ENCODE measurements around the gene SLC25A40.

The SLC25A40 gene

GRCh38 chr7:87818336-87818735 is 57.8 kb downstream of the SLC25A40 start:
- Histone ChIP-seq H3K27me3 (ENCODE audit: insufficient read depth, low read length) (no peaks in the 10 kb centered on the region), H3K4me3 (ENCODE audit: low read depth, low read length, poor library complexity, severe bottlenecking) (no peak overlapping the region), H3K9ac (ENCODE audit: low read length) (no peak overlapping the region), H3K27ac (ENCODE audit: low read depth, low read length, poor library complexity, severe bottlenecking) (no peak overlapping the region), H4K20me1 (ENCODE audit: insufficient read depth, low read length) (no peaks in the 10 kb centered on the region), H3K9me2 (ENCODE audit: low read depth, low read length) (no peaks in the 10 kb centered on the region), H3K4me1 (ENCODE audit: insufficient read depth, low read length, severe bottlenecking) (no peaks in the 10 kb centered on the region), H3K79me2 (ENCODE audit: insufficient read depth, low read length) (no peaks in the 10 kb centered on the region), H3K9me3 (ENCODE audit: low read length) (no peaks in the 10 kb centered on the region), H2AFZ (ENCODE audit: low read length) (no peak overlapping the region), H3K4me2 (ENCODE audit: low read length) (no peak overlapping the region), H3K36me3 (ENCODE audit: insufficient read depth, low read length) (no peaks in the 10 kb centered on the region), H3F3A (ENCODE audit: insufficient read depth, low read length) (no peaks in the 10 kb centered on the region)
- TF ChIP-seq EZH2 (IDR thresholded peaks at IDR 0.05; ENCODE audit: borderline replicate concordance, low read length) (no peak), CTCF (IDR thresholded peaks at IDR 0.05; ENCODE audit: low read length) (no peak)

- Histone ChIP-seq H3K9me2 (ENCODE audit: low read depth, low read length) (no peaks in the 10 kb centered on the region), H3K9ac (ENCODE audit: low read length) (no peak overlapping the region), H2AFZ (ENCODE audit: low read length) (no peak overlapping the region)
Measured at GRCh38 chr7:87816389-87816788, 59.8 kb downstream of the SLC25A40 start.

GRCh38 chr7:87810726-87811125 is 65.4 kb downstream of the SLC25A40 start:
- H3K9me3 ChIP-seq (ENCODE audit: low read length): no peaks in the 10 kb centered on the region
- H3K4me1 ChIP-seq (ENCODE audit: insufficient read depth, low read length, severe bottlenecking): no peaks in the 10 kb centered on the region
- H2AFZ ChIP-seq (ENCODE audit: low read length): no peak overlapping the region
- no peak overlapping the region for H3K9ac ChIP-seq (ENCODE audit: low read length)
- no peak overlapping the region for H3K27ac ChIP-seq (ENCODE audit: low read depth, low read length, poor library complexity, severe bottlenecking)
- no peaks in the 10 kb centered on the region for H3K36me3 ChIP-seq (ENCODE audit: insufficient read depth, low read length)
- H3K4me2 ChIP-seq (ENCODE audit: low read length): no peak overlapping the region
- H4K20me1 ChIP-seq (ENCODE audit: insufficient read depth, low read length): no peaks in the 10 kb centered on the region
- H3K4me3 ChIP-seq (ENCODE audit: low read depth, low read length, poor library complexity, severe bottlenecking): no peak overlapping the region
- no peaks in the 10 kb centered on the region for H3K27me3 ChIP-seq (ENCODE audit: insufficient read depth, low read length)
- H3K79me2 ChIP-seq (ENCODE audit: insufficient read depth, low read length): no peaks in the 10 kb centered on the region
- no peaks in the 10 kb centered on the region for H3K9me2 ChIP-seq (ENCODE audit: low read depth, low read length)
- TF ChIP-seq EZH2 (IDR thresholded peaks at IDR 0.05; ENCODE audit: borderline replicate concordance, low read length) (no peak), CTCF (IDR thresholded peaks at IDR 0.05; ENCODE audit: low read length) (no peak)
- no peaks in the 10 kb centered on the region for H3F3A ChIP-seq (ENCODE audit: insufficient read depth, low read length)

More at GRCh38 chr7:87816389-87816788, 59.8 kb downstream of the SLC25A40 start:
- H4K20me1 ChIP-seq (ENCODE audit: insufficient read depth, low read length): no peaks in the 10 kb centered on the region
- H3K27me3 ChIP-seq (ENCODE audit: insufficient read depth, low read length): no peaks in the 10 kb centered on the region
- H3K4me2 ChIP-seq (ENCODE audit: low read length): no peak overlapping the region
- H3K36me3 ChIP-seq (ENCODE audit: insufficient read depth, low read length): no peaks in the 10 kb centered on the region
- no peak overlapping the region for H3K4me3 ChIP-seq (ENCODE audit: low read depth, low read length, poor library complexity, severe bottlenecking)
- H3K9me3 ChIP-seq (ENCODE audit: low read length): no peaks in the 10 kb centered on the region
- no peaks in the 10 kb centered on the region for H3K79me2 ChIP-seq (ENCODE audit: insufficient read depth, low read length)
- no peak overlapping the region for H3K27ac ChIP-seq (ENCODE audit: low read depth, low read length, poor library complexity, severe bottlenecking)
- TF ChIP-seq CTCF (IDR thresholded peaks at IDR 0.05; ENCODE audit: low read length): no peak
- no peak for TF ChIP-seq EZH2 (IDR thresholded peaks at IDR 0.05; ENCODE audit: borderline replicate concordance, low read length)
- no peaks in the 10 kb centered on the region for H3K4me1 ChIP-seq (ENCODE audit: insufficient read depth, low read length, severe bottlenecking)
- no peaks in the 10 kb centered on the region for H3F3A ChIP-seq (ENCODE audit: insufficient read depth, low read length)
